Keratinocyte (primary cell): Measurements from ENCODE around the gene FBXO30. TPM values are rescaled to one million over a fixed set of nuclear protein-coding genes. Genes with fewer than 3 reads are reported as not detected.

Source experiments
- DNase-seq: peaks from one replicate; pipeline ENCODE4 v3.0.0-alpha.2; 2011; ENCODE audit warnings: low read depth, missing footprints, low spot score
- FAIRE-seq: peaks from 2 replicates; lab custom pipeline; 2011; peaks lifted over from hg19 to GRCh38; lab: Jason Lieb, UNC
- H2AFZ ChIP-seq: 2 replicates; pipeline ENCODE4 v1.6.0; 2012; ENCODE audit warnings: low read length, control low read depth, inconsistent platforms; ENCODE audit not compliant: control insufficient read depth
- H3K27ac ChIP-seq: 2 replicates; pipeline ENCODE4 v1.5.1; 2011; ENCODE audit warnings: low read length; ENCODE audit not compliant: control insufficient read depth, insufficient read depth
- H3K27me3 ChIP-seq: 3 replicates; pipeline ENCODE4 v1.6.0; 2011; ENCODE audit warnings: low read length; ENCODE audit not compliant: control insufficient read depth, insufficient read depth; ENCODE audit errors: extremely low read depth
- H3K36me3 ChIP-seq, 2 experiments: 2 replicates in 1 of 2; 3 replicates in 1 of 2; pipeline ENCODE4 v1.5.1; 2011; ENCODE audit warnings: low read length in 2 of 2, mild to moderate bottlenecking in 1 of 2; ENCODE audit not compliant: control insufficient read depth in 2 of 2, insufficient read depth in 2 of 2; ENCODE audit errors: extremely low read depth in 1 of 2
- H3K4me1 ChIP-seq: 3 replicates; pipeline ENCODE4 v1.5.1; 2011; ENCODE audit warnings: low read length; ENCODE audit not compliant: control insufficient read depth, insufficient read depth; ENCODE audit errors: extremely low read depth
- H3K4me2 ChIP-seq: 3 replicates; pipeline ENCODE4 v1.6.0; 2011; ENCODE audit warnings: low read depth, low read length; ENCODE audit not compliant: control insufficient read depth, insufficient read depth; ENCODE audit errors: extremely low read depth
- H3K4me3 ChIP-seq, 3 experiments: fragments of 200-600 bp in 1 of 3; sonication (generic) in 1 of 3; 2 replicates in 2 of 3; 3 replicates in 1 of 3; pipeline ENCODE4 v1.5.1; 2011 to 2016; ENCODE audit warnings: low read length in 3 of 3, mild to moderate bottlenecking in 3 of 3, control low read depth in 2 of 3, inconsistent platforms in 1 of 3, low read depth in 1 of 3, mixed read lengths in 1 of 3, mixed run types in 1 of 3, moderate library complexity in 1 of 3; ENCODE audit not compliant: control insufficient read depth in 2 of 3, insufficient read depth in 2 of 3; ENCODE audit errors: extremely low read depth in 1 of 3
- H3K79me2 ChIP-seq: 2 replicates; pipeline ENCODE4 v1.6.0; 2012; ENCODE audit warnings: low read length; ENCODE audit not compliant: control insufficient read depth, insufficient read depth
- H3K9ac ChIP-seq: 3 replicates; pipeline ENCODE4 v1.6.0; 2011; ENCODE audit warnings: low read length; ENCODE audit not compliant: control insufficient read depth, insufficient read depth; ENCODE audit errors: extremely low read depth
- H3K9me1 ChIP-seq: 3 replicates; pipeline ENCODE4 v1.6.0; 2011; ENCODE audit warnings: low read length; ENCODE audit not compliant: control insufficient read depth, insufficient read depth; ENCODE audit errors: extremely low read depth
- H3K9me3 ChIP-seq: 2 replicates; pipeline ENCODE4 v1.5.1; 2012; ENCODE audit warnings: low read depth, low read length; ENCODE audit not compliant: control insufficient read depth
- H4K20me1 ChIP-seq: 3 replicates; pipeline ENCODE4 v1.6.0; 2011; ENCODE audit warnings: low read length; ENCODE audit not compliant: control insufficient read depth, insufficient read depth; ENCODE audit errors: extremely low read depth
- EZH2 ChIP-seq: IDR thresholded peaks from one replicate; pipeline ENCODE4 v1.6.1; 2012; ENCODE audit warnings: inconsistent platforms, mild to moderate bottlenecking, low read length, moderate library complexity
- dilution Hi-C: fragments of 300-500 bp; cut with MboI; formaldehyde crosslinking; loops from one replicate; pipeline ENCODE4 v1.7.0; 2020; ENCODE audit warnings: low sequenced_read_pairs; ENCODE audit not compliant: extremely low pct_ligation_motif_present
- polyA plus RNA-seq, 5 experiments: library from polyadenylated mRNA; depleted of rRNA in 3 of 5; stranded (reverse) in 3 of 5; stranded (forward) in 1 of 5; unstranded in 1 of 5; fragments of >200 nt; gene quantifications; 1 replicate in 1 of 5; 2 replicates in 3 of 5; 3 replicates in 1 of 5; pipeline versions ENCODE4 v1.2.1 to v1.2.3, GENCODE V29; 2011 to 2012; ENCODE audit warnings: missing spikeins in 2 of 5, low read depth in 1 of 5, low replicate concordance in 1 of 5
- TF ChIP-seq, protein P1 (sequence below), 3 experiments: IDR thresholded peaks in 1 of 3; conservative IDR thresholded peaks in 1 of 3; optimal IDR thresholded peaks in 1 of 3; 2 replicates in 2 of 3; 3 replicates in 1 of 3; pipeline versions ENCODE3 to v1.5.1; 2011; ENCODE audit warnings: low read length in 3 of 3, mild to moderate bottlenecking in 3 of 3, moderate library complexity in 2 of 3, control low read depth in 1 of 3, inconsistent platforms in 1 of 3; ENCODE audit not compliant: insufficient read depth in 2 of 3; ENCODE audit errors: extremely low read depth in 1 of 3

Gene FBXO30
- polyA plus RNA-seq, 1 donor (not counting 4 experiments of a cell fraction or from before 2014, with no cell fraction given): 6.4 TPM

DNA sequence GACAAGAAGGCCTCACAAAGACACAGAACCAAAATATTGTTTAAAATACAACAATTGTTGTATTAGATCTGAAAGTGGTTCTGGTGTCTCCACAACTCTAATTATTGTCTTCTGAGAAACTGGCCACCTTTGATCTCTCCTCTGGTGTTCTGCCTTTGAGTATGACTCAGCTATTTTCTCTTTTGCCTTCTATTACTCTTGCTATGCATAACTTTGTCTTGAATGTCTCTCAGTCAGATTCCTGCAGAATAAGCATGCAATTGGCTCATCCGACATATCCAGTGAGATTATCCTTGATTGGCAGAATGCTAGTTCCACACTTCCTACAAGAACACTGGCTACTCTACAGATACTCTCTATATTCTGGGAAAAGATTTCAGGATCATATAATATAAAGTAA is 65.0 kb downstream of the FBXO30 start:
- dilution Hi-C loops: no loop called here
- Histone ChIP-seq H3K4me3 (no peak overlapping the region), H3K4me1 (peaks cover 22% of the 10 kb centered on the region), H3K36me3 (no peaks in the 10 kb centered on the region), H3K9me1 (no peaks in the 10 kb centered on the region), H3K9me3 (no peaks in the 10 kb centered on the region), H3K9ac (no peak overlapping the region), H3K79me2 (no peaks in the 10 kb centered on the region), H3K4me2 (peak overlapping the region; percentile 73), H4K20me1 (no peaks in the 10 kb centered on the region), H2AFZ (peak overlapping the region; percentile 27), H3K27ac (peak overlapping the region; percentile 10), H3K27me3 (no peaks in the 10 kb centered on the region)
- FAIRE-seq (peak; percentile 92), DNase-seq (no peak)
- TF ChIP-seq, protein P1, sequence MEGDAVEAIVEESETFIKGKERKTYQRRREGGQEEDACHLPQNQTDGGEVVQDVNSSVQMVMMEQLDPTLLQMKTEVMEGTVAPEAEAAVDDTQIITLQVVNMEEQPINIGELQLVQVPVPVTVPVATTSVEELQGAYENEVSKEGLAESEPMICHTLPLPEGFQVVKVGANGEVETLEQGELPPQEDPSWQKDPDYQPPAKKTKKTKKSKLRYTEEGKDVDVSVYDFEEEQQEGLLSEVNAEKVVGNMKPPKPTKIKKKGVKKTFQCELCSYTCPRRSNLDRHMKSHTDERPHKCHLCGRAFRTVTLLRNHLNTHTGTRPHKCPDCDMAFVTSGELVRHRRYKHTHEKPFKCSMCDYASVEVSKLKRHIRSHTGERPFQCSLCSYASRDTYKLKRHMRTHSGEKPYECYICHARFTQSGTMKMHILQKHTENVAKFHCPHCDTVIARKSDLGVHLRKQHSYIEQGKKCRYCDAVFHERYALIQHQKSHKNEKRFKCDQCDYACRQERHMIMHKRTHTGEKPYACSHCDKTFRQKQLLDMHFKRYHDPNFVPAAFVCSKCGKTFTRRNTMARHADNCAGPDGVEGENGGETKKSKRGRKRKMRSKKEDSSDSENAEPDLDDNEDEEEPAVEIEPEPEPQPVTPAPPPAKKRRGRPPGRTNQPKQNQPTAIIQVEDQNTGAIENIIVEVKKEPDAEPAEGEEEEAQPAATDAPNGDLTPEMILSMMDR (optimal IDR thresholded peaks at IDR 0.05 in 1 of 3, IDR thresholded peaks at IDR 0.05 in 1 of 3, conservative IDR thresholded peaks at IDR 0.05 in 1 of 3; ENCODE audit: extremely low read depth in 1 of 3, insufficient read depth in 2 of 3, low read length in 3 of 3): no peak
- no peak for TF ChIP-seq EZH2

DNA sequence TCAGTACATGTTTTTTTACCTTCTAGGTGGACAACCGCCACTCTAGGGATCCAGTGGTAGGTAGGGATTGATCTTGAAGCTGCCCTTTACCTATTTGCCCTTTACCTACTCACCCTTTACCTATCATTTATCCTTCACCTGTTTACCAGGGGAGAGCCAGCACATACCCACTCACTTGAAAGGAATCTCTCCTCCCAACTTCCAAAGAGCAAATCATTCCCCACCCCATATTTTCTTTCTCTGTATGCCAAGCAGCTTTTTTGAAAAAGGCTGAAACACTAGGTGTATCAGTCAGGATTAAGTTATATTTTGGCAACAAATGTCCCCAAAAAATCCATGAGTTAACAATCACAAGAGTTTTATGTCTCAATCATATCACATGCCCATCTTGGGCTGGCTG is 68.7 kb downstream of the FBXO30 start:
- Histone ChIP-seq H3K79me2 (no peaks in the 10 kb centered on the region), H3K36me3 (no peaks in the 10 kb centered on the region), H4K20me1 (no peaks in the 10 kb centered on the region), H3K9me3 (no peaks in the 10 kb centered on the region), H3K4me2 (peak overlapping the region; percentile 37), H3K9me1 (no peaks in the 10 kb centered on the region), H3K9ac (no peak overlapping the region), H3K4me3 (no peak overlapping the region), H2AFZ (peak overlapping the region; percentile 20), H3K27ac (peak overlapping the region; percentile 43), H3K27me3 (no peaks in the 10 kb centered on the region), H3K4me1 (peaks cover 26% of the 10 kb centered on the region)
- no peak for TF ChIP-seq EZH2
- TF ChIP-seq, protein P1 (optimal IDR thresholded peaks at IDR 0.05 in 1 of 3, IDR thresholded peaks at IDR 0.05 in 1 of 3, conservative IDR thresholded peaks at IDR 0.05 in 1 of 3; ENCODE audit: extremely low read depth in 1 of 3, insufficient read depth in 2 of 3, low read length in 3 of 3): no peak
- dilution Hi-C loops: no loop called here
- DNase-seq (no peak), FAIRE-seq (peak; percentile 20)
